Bronchus fibroblast of lung (primary cell): Measurements from ENCODE around the gene APBA2. TPM values are rescaled to one million over a fixed set of nuclear protein-coding genes. Genes with fewer than 3 reads are reported as not detected.

Source experiments
- total RNA-seq: library from RNA; depleted of rRNA; stranded (reverse); fragments of >200 nt; gene quantifications from 2 replicates; pipeline ENCODE4 v1.2.3, GENCODE V29; 2015

APBA2 gene
- total RNA-seq = 27.9 and 28.8 TPM in 2 replicates

DNA sequence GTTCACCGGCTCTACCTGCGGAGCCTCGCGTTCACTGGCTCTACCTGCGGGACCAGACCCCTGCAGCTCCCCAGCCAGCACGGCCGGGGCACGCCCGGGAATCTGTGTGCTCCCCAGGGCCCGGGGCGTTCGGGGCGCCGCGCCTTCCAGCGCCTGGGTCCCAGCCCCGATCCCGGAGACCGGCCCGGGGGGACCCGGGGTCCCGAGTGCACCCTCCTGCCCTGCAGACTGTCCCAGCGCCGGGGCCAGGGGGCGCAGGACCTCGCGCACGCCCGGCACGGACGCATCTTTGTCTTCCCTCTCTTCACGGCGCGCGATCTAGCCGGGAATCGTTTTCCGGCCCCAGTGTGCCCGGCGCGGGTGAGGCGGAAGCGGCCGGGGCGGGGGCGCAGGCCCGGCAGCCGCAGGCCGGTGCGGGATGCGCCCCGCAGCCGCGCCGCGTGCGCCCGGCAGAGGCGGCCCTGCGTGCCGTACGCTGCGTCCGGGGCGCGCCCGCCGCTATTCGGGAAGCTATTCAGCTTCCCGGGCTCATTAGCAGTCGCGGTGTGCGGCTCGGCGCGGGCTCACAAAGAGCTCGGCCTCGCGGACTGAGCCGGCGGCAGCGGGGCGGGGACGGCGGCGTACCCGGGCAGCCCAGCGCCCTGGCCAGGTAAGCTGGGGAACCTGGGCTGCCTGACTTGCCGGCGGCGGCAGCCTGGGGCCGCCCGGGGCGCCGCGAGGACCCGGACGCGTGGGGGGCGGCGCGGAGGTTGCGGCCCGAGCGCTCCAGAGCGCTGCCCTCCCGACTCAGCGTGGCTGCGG lies at the start of gene APBA2:
Gene APBA2, plus strand, starts transcription at position 345 of the 801 bp plus-strand sequence. CDS start 167,911 bp downstream, outside the sequence.

DNA sequence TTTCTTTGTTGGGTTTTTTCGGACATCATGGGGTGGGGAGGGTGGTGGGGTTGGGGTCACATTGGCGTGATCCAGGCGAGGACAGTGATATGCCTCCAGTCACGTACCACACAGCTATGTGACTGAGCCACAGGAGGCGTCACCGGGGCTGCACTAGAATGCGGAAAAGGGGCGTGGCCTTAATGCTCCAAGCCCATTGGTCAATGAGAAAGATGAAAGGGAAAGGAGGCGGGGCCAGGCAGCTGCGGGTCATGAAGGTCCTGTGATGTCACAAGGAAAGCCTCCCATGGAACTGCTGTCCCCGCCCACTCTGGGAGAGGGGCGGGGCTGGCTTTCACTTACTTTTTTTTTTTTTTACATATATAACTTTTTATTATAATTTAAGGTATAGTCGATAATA lies 37.3 kb upstream of the APBA2 start, which contains the start of gene GOLGA6L7:
Gene GOLGA6L7, minus strand, starts transcription at position 124 of the 400 bp plus-strand sequence. Its CDS starts 95 bp downstream, at position 29.

Other genes with a start within 250 kb of the APBA2 start
- gene GOLGA8M, start 173.6 kb upstream of the APBA2 start, total RNA-seq = not detected in 2 replicates
- not detected in 2 replicates for gene GOLGA6L7, start 37.3 kb upstream of the APBA2 start, total RNA-seq